Measurements from ENCODE around the gene OSBPL9. TPM values are rescaled to one million over a fixed set of nuclear protein-coding genes. Genes with fewer than 3 reads are reported as not detected.

Gene OSBPL9, protein sequence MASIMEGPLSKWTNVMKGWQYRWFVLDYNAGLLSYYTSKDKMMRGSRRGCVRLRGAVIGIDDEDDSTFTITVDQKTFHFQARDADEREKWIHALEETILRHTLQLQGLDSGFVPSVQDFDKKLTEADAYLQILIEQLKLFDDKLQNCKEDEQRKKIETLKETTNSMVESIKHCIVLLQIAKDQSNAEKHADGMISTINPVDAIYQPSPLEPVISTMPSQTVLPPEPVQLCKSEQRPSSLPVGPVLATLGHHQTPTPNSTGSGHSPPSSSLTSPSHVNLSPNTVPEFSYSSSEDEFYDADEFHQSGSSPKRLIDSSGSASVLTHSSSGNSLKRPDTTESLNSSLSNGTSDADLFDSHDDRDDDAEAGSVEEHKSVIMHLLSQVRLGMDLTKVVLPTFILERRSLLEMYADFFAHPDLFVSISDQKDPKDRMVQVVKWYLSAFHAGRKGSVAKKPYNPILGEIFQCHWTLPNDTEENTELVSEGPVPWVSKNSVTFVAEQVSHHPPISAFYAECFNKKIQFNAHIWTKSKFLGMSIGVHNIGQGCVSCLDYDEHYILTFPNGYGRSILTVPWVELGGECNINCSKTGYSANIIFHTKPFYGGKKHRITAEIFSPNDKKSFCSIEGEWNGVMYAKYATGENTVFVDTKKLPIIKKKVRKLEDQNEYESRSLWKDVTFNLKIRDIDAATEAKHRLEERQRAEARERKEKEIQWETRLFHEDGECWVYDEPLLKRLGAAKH
- total RNA-seq (2014; rRNA removed; shearing (Covaris generic)) = 37.0 and 53.6 TPM in 2 replicates
- polyA plus RNA-seq (2016; fragmentation: Nextera tagmentation; extraction: Ambion mirVana) = 32.2 and 33.0 TPM in 2 replicates

DNA sequence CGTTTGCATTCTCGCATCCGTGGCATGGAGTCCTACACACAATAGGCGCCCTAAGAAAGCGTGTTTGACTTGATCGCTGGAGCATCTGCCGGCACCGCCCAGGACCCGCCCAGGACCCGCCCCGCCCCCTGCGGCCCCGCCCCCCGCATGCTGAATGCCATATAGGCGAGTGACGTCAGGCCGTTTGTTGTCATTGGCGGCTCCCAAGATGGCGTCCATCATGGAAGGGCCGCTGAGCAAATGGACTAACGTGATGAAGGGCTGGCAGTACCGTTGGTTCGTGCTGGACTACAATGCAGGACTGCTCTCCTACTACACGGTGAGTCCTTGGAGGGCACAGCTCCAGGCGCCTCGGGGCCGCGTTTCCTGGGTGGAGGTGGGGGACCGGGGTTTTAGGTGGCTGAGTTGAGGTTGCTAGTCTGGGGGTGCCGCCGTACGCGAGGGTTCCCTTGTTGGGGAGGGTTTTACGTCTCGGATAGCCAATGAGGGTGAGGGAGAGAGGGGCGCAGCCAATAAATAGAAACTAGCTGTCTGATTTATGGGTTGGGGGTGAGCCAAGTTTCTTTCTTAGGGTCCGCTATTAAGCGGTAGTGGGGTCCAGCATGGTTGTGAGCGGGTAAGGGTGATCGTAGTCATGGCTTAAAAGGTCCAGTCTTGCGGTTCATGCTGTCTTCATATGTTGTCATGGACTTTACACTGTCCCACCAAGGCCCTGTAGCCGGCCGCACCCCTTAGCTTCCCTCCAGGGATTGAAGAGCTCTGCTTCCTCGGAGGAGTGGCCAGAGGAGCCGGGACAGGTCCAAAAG is at the start of gene OSBPL9:
Gene OSBPL9, plus strand, starts transcription at position 190 of the 806 bp plus-strand sequence. Its CDS starts 19 bp downstream, at position 209.
- TF ChIP-seq EZH2phosphoT487 (IDR thresholded peaks at IDR 0.05; ENCODE audit: insufficient read depth, low read depth) (no peak), EZH2 (IDR thresholded peaks at IDR 0.05; ENCODE audit: insufficient read depth, poor library complexity, severe bottlenecking) (no peak)
- Histone ChIP-seq H3K27ac (peak within 1 kb of the TSS; percentile 89), H3K4me2 (ENCODE audit: unreplicated experiment) (peak within 1 kb of the TSS; percentile 91), H4K20me1 (ENCODE audit: insufficient read depth) (no peaks in the 10 kb centered on the region), H2AFZ (peak within 1 kb of the TSS; percentile 81), H3K79me2 (ENCODE audit: insufficient read depth) (peaks cover 49% of the 10 kb centered on the region), H3K4me3 (peak within 1 kb of the TSS; percentile 91), H3K27me3 (replicated peaks; ENCODE audit: insufficient read depth) (no peaks in the 10 kb centered on the region), H3K9me2 (ENCODE audit: insufficient read depth) (no peaks in the 10 kb centered on the region), H3K9ac (peak within 1 kb of the TSS; percentile 86), H3K36me3 (ENCODE audit: low read depth) (no peaks in the 10 kb centered on the region), H3K9me3 (ENCODE audit: low read depth) (no peaks in the 10 kb centered on the region), H3F3A (ENCODE audit: insufficient read depth) (peaks cover 12% of the 10 kb centered on the region), H3K4me1 (ENCODE audit: insufficient read depth) (peaks cover 29% of the 10 kb centered on the region)
- in situ Hi-C loops (cut with MboI) = no loop called here
- 1 to 2% methylated on average over 42 to 45 of the region's 45 CpGs for WGBS, 2 experiments (ENCODE audit: low coverage in 1 of 2, low lambda C conversion rate in 2 of 2, missing lambda C conversion rate in 2 of 2)
- DNase-seq = peak; percentile 98

DNA sequence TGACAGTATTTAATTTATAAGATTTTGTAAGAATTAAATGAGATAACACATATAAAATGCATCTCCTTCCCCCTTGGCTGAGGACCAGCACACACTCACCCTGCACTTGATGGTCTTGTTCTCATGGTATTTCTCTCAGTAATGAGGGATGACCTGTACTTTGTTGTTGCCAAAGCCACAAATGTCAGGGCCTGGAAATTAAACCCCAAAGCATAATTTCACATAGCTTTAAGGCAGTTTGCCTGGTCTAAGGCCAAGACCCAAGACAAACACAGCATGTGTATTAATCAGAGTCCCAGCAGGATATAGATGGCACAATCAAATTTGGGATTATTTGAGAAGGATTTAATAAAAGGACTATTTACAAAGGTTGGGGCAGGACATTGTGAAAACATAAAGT is 49.2 kb upstream of the OSBPL9 start:
- no peaks in the 10 kb centered on the region for H3K9me2 ChIP-seq (ENCODE audit: insufficient read depth)
- H3K4me3 ChIP-seq = no peak overlapping the region
- H3K27me3 ChIP-seq (replicated peaks; ENCODE audit: insufficient read depth) = no peaks in the 10 kb centered on the region
- no peaks in the 10 kb centered on the region for H3K36me3 ChIP-seq (ENCODE audit: low read depth)
- peak; percentile 93; the same call in 1 of the 2 replicates for TF ChIP-seq EZH2phosphoT487 (IDR thresholded peaks at IDR 0.05; ENCODE audit: insufficient read depth, low read depth)
- TF ChIP-seq EZH2 (IDR thresholded peaks at IDR 0.05; ENCODE audit: insufficient read depth, poor library complexity, severe bottlenecking) = no peak
- H4K20me1 ChIP-seq (ENCODE audit: insufficient read depth) = no peaks in the 10 kb centered on the region
- H3K9me3 ChIP-seq (ENCODE audit: low read depth) = no peaks in the 10 kb centered on the region
- peak overlapping the region; percentile 54 for H3K4me2 ChIP-seq (ENCODE audit: unreplicated experiment)
- peak overlapping the region; percentile 19; the same call in 1 of the 2 replicates for H3K9ac ChIP-seq
- H3F3A ChIP-seq (ENCODE audit: insufficient read depth) = peaks cover 35% of the 10 kb centered on the region
- peaks cover 44% of the 10 kb centered on the region for H3K4me1 ChIP-seq (ENCODE audit: insufficient read depth)
- H2AFZ ChIP-seq = no peak overlapping the region
- H3K27ac ChIP-seq = peak overlapping the region; percentile 41
- DNase-seq = peak; percentile 94
- H3K79me2 ChIP-seq (ENCODE audit: insufficient read depth) = no peaks in the 10 kb centered on the region
- in situ Hi-C loops (cut with MboI) = no loop called here

DNA sequence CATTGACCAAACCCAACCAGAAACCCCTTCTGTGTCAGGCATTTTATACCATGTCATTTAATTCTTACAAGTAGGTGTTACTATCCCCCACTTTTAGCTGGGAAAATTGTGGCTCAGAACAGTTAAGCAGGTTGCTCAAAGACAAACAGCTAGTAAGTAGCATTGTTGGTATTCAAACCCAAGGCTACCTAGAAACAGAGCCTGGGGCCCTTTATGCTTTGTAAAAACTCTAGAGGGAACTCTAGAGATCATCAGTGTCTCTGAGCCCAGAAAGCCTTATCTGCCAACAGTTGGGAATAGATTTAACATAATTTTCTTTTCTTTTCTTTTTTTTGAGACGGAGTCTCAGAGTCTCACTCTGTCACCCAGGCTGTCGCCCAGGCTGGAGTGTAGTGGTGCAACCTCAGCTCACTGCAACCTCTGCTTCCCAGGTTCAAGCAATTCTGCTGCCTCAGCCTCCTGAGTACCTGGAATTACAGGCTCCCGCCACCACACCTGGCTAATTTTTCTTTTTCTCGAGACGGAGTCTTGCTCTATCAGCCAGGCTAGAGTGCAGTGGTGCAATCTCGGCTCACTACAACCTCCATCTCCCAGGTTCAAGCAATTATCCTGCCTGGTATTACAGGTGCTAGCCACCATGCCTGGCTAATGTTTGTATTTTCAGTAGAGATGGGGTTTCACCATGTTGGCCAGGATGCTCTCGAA is 48.5 kb upstream of the OSBPL9 start:
- H3K9me2 ChIP-seq (ENCODE audit: insufficient read depth) = no peaks in the 10 kb centered on the region
- in situ Hi-C loops (cut with MboI) = no loop called here
- H4K20me1 ChIP-seq (ENCODE audit: insufficient read depth) = no peaks in the 10 kb centered on the region
- H3K79me2 ChIP-seq (ENCODE audit: insufficient read depth) = no peaks in the 10 kb centered on the region
- peak; percentile 27 for DNase-seq
- 93 to 97% methylated on average over 7 of the region's 7 CpGs for WGBS, 2 experiments (ENCODE audit: low coverage in 1 of 2, low lambda C conversion rate in 2 of 2, missing lambda C conversion rate in 2 of 2)
- H3K27ac ChIP-seq = peak overlapping the region; percentile 41
- H3K36me3 ChIP-seq (ENCODE audit: low read depth) = no peaks in the 10 kb centered on the region
- H3K9me3 ChIP-seq (ENCODE audit: low read depth) = no peaks in the 10 kb centered on the region
- H3K4me1 ChIP-seq (ENCODE audit: insufficient read depth) = peaks cover 44% of the 10 kb centered on the region
- TF ChIP-seq EZH2 (IDR thresholded peaks at IDR 0.05; ENCODE audit: insufficient read depth, poor library complexity, severe bottlenecking) (no peak), EZH2phosphoT487 (IDR thresholded peaks at IDR 0.05; ENCODE audit: insufficient read depth, low read depth) (no peak)
- no peak overlapping the region for H3K4me3 ChIP-seq
- H3K27me3 ChIP-seq (replicated peaks; ENCODE audit: insufficient read depth) = no peaks in the 10 kb centered on the region
- peaks cover 35% of the 10 kb centered on the region for H3F3A ChIP-seq (ENCODE audit: insufficient read depth)
- H3K4me2 ChIP-seq (ENCODE audit: unreplicated experiment) = peak overlapping the region; percentile 54
- peak overlapping the region; percentile 19; the same call in 1 of the 2 replicates for H3K9ac ChIP-seq
- no peak overlapping the region for H2AFZ ChIP-seq
